ENCODE measurements around the gene IRS2.

GRCh38 chr13:109771926-109772325 lies 14.5 kb downstream of the IRS2 start:
- no peak for TF ChIP-seq CTCF (IDR thresholded peaks at IDR 0.05)
- TF ChIP-seq POLR2A (IDR thresholded peaks at IDR 0.05) = no peak
